T47D (cell line): ENCODE data around the gene C6orf118.
A peak's percentile ranks its signal among the peaks of the same experiment; 100 is the strongest.

ENCODE experiments used
- DNase-seq, 2 experiments: peaks; one replicate each; pipeline versions ENCODE4 v3.0.0 to v3.0.0-alpha.2; 2011 to 2012; ENCODE audit warnings: low read depth in 1 of 2, low spot score in 1 of 2
- JUND ChIP-seq: IDR thresholded peaks from 2 replicates; pipeline ENCODE4 v1.6.1; 2012; ENCODE audit warnings: low read depth
- in situ Hi-C: cut with HindIII; loops from 2 replicates; pipeline ENCODE4 v1.10.0; 2016; ENCODE audit warnings: low sequenced_read_pairs, low pct_unique_long_range_greater_than_20kb

Gene C6orf118

GRCh38 chr6:165308926-165309731 is at the start of gene C6orf118:
Gene C6orf118, minus strand, starts transcription at chr6:165309605. Its CDS starts 19 bp downstream, at chr6:165309586.
- in situ Hi-C loops: no loop called here
- peak in 1 of 2 experiments; percentile 29 for DNase-seq

DNA sequence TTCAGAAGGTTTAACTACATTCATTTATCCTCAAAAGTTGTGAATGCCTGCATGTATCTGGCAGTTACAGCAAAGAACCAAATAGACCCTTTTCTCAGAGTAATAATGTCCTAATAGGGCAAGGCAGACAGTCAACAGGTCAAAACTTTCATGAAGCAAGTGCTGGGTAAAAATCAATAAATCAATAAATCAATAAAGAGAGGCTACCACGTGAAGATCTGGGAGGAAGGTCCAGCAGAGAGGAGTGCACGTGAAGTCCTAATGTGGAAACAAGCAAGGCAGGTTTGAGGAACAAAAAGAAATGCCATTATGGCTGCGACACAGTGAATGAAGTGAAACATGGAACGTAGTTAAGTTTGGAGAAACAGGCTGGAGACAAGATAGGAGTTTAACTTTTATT is 36.3 kb upstream of the C6orf118 start:
- in situ Hi-C loops: no loop called here
- TF ChIP-seq JUND: no peak
- no peak for DNase-seq

More at GRCh38 chr6:165308926-165309731, at the start of gene C6orf118:
- no peak for TF ChIP-seq JUND

GRCh38 chr6:165340532-165340931 is 31.1 kb upstream of the C6orf118 start:
- in situ Hi-C loops: no loop called here
- DNase-seq: no peak
- no peak for TF ChIP-seq JUND

DNA sequence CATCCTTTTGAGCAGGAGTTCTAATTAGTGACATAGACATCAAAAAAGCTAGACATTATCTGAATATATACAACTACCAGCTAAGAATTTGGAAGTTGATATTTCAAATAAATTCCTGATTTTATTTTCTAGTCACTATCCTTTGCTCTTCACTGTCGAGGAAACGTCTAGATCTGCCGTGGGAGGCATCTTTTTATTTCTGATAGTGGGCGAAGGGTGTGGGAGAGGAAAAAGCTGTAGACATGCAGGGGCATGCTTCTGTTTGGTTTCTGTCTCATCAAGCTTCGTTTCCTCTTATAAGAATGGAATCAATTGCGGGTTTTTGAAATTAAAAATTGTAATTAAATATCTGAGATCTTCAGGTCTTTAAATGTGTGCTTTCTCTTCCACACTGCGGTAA is 16.2 kb upstream of the C6orf118 start:
- in situ Hi-C loops: no loop called here
- no peak for TF ChIP-seq JUND
- no peak for DNase-seq

DNA sequence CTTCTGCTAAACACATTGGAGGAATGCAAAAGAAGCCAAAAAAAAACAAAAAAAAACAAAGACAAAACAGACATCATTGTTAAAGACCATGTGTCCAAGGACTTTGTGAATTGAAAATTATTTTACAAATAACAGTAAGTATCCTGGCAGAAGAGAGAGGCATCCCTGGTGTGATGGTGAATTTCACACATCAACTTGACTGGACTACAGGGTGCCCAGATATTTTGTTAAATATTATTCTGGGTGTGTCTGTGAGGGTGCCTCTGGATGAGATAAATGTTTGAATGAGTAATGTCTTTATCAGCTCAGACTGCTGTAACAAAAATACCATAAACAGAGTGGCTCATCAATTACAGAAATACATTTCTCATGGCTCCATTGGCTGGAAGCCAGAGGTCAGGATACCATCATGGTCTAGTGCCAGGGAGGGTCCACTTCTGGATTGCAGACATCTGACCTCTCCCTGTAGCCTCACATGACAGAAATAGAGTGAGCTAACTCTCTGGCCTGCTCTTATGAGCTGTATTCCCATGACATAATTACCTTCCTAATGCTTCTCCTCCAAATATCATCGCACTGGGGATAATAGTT is 12.2 kb upstream of the C6orf118 start:
- in situ Hi-C loops: no loop called here
- no peak for DNase-seq
- no peak for TF ChIP-seq JUND

GRCh38 chr6:165321150-165321549 is 11.7 kb upstream of the C6orf118 start:
- DNase-seq: no peak
- no peak for TF ChIP-seq JUND
- in situ Hi-C loops: no loop called here

DNA sequence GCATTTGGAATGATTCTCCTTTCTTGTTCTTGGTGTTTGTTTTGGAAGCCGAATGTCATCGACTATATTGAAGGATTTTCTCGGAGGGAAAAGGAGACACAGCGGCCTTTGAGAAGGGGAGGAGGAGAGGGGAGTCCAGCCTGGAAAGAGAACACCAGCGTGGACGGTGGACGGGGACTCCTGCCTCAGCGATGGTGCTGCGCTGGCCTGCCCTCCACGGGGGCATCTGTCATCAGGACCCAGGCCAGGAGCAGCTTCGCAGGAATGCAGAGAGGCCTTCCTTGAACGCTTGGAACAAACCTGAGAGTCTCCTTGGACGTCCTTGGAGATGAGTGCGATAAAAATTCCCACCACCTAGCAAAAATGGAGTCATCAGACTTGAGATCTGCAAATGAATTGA is 8.3 kb upstream of the C6orf118 start:
- DNase-seq: no peak
- no peak for TF ChIP-seq JUND
- in situ Hi-C loops: no loop called here

GRCh38 chr6:165306955-165307354 is 2.5 kb downstream of the C6orf118 start:
- no peak for TF ChIP-seq JUND
- no peak for DNase-seq
- in situ Hi-C loops: no loop called here

DNA sequence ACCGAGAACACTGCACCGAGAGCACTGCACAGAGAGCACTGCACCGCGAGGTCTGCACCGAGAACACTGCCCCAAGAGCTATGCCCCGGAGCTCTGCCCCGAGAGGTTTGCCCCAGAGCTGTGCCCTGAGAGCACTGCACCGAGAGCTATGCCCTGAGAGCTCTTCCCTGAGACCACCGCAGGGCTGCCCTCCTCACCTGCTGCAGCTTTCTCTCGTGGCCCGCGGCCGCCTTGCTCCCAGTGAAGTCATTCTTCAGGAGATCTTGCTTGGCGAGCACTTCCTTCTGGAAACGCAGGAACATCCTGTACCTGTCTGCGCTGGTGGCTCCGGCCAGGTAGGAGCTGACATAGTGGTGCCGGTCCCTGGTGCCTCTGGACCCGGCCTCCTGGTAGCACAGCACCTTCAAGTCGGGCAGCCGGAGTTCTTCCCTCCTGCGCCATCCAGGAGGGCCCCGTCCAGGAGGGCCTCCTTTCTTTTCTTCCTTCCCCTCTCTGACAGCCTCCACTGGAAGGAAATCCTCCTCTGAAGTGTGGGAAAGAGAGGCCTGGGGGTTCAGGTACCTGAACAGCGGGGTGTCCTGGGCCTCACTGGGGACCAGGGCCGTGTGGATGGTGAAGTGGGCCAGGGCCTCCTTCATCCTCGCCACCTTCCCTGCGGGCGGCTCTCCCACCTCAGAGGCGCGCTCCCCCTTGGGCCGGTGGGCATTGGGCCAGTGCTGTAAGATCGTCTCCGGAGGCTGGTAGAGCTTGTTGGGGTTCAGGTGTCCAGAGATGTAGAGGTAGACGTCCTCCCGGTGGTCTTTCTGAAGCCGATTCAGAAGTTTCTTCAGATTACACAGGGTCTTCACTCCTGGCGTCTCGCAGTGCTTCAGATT is 7.8 kb downstream of the C6orf118 start:
- in situ Hi-C loops: no loop called here
- no peak for DNase-seq
- no peak for TF ChIP-seq JUND

DNA sequence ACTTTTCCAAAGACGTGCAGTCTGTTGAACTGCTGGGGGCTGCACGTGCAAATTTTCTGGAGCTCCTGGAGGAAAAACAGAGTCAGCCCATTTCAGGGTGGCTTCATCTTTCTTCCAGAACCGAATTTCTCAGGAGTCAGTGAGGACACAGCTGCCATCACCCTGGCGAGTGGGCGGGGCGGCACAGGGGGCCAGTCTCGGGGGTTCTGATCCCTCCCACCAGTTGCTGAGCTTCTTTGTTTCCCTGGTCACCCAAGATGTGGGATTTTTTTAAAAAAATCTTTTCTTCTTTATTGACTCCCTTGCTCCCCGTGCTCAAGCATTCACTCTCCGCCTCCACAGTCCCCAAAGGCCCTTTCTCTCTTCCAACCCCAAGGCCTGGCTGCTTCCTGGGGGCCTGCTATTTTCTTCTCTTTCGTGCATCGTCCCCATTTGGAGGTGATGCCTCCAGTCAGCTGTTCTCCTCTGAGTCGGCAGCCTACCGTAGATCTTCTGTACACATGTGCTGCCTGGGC is 8.9 kb downstream of the C6orf118 start:
- no peak for TF ChIP-seq JUND
- in situ Hi-C loops: no loop called here
- no peak for DNase-seq

DNA sequence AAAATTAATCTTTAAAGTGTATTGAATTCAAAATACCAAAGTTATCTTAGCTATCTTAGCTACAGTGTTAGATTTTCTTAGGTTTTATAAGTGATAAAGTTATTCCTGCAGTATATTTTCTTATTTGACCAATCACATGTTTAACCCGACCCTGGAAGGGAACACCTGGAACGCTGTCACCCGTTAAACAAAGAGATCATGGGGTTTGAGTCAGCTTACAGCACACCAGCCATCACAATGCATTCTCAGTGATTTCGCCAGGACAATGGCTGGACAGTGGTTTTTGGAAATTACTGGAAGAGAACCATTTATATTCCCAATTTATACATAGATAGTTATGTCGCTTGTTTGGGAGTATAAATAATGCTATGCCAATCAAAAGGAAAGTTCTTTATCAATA is 10.5 kb downstream of the C6orf118 start:
- TF ChIP-seq JUND: no peak
- DNase-seq: no peak
- in situ Hi-C loops: no loop called here

DNA sequence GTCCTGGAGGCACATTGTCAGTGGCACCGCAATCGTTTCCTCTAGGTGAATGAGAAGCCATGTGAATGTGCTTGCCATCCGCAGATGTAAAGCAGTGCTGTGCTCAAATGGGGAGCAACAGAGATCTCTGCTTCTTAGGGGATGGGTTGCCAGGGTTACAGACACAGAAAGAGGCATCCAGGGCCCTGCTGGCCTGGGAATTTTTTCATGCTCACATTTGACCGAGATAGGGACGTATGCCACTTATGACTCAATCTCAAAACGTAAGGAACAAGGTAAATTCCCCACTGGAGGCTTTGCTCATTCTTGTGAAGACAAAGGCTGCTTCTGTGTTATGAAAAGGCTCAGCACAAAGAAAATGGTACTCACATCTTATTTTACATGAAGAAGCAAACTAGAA is 11.0 kb downstream of the C6orf118 start:
- TF ChIP-seq JUND: no peak
- in situ Hi-C loops: no loop called here
- no peak for DNase-seq
